SK-N-SH (cell line): ENCODE measurements around the gene MAEA. TPM values are rescaled to one million over a fixed set of nuclear protein-coding genes. Genes with fewer than 3 reads are reported as not detected.

Experiments used
- CTCF ChIA-PET: fragments of 300-600, 350-600 bp; formaldehyde crosslinking; extraction: SDS; loops from one replicate; lab custom pipeline; 2021; lab: Yijun Ruan, JAX
- POLR2A ChIA-PET: fragments of 350-600 bp; sonication (Branson Sonifier 250); formaldehyde crosslinking; extraction: SDS; loops from one replicate; lab custom pipeline; 2020; ENCODE audit warnings: antibody characterized with exemption, inconsistent platforms; lab: Yijun Ruan, JAX
- DNase-seq: peaks from one replicate; pipeline ENCODE4 v3.0.0; 2012
- H2AFZ ChIP-seq: fragments of 200-600 bp; sonication (generic); 2 replicates; pipeline ENCODE4 v1.8.1; 2016; ENCODE audit warnings: antibody characterized with exemption, mild to moderate bottlenecking, low read depth
- H3F3A ChIP-seq: fragments of 200-600 bp; sonication (generic); replicated peaks from 2 replicates; pipeline ENCODE3; 2016; ENCODE audit warnings: antibody characterized with exemption, mild to moderate bottlenecking; ENCODE audit not compliant: insufficient read depth
- H3K27ac ChIP-seq, 2 experiments: fragments of 200-500 bp in 1 of 2; fragments of 200-600 bp in 1 of 2; sonication (Bioruptor generic) in 1 of 2; sonication (generic), shearing (Covaris generic) in 1 of 2; 2 replicates each; pipeline versions ENCODE4 v1.5.1 to v1.6.1; 2014 to 2016; ENCODE audit warnings: low read depth in 2 of 2, inconsistent platforms in 1 of 2, low read length in 1 of 2, mild to moderate bottlenecking in 1 of 2, mixed read lengths in 1 of 2
- H3K27me3 ChIP-seq: fragments of 200-600 bp; sonication (generic), shearing (Covaris generic); 2 replicates; pipeline ENCODE4 v1.6.1; 2016; ENCODE audit warnings: mixed run types; ENCODE audit not compliant: insufficient read depth
- H3K36me3 ChIP-seq, 2 experiments: fragments of 200-500 bp in 1 of 2; fragments of 200-600 bp in 1 of 2; sonication (Bioruptor generic) in 1 of 2; sonication (generic) in 1 of 2; replicated peaks in 1 of 2; 2 replicates each; pipeline versions ENCODE3 to v1.5.1; 2014 to 2016; ENCODE audit warnings: low read length in 1 of 2, mild to moderate bottlenecking in 1 of 2; ENCODE audit not compliant: insufficient read depth in 2 of 2, control insufficient read depth in 1 of 2
- H3K4me1 ChIP-seq, 2 experiments: fragments of 200-500 bp in 1 of 2; fragments of 200-600 bp in 1 of 2; sonication (Bioruptor generic) in 1 of 2; sonication (generic), shearing (Covaris generic) in 1 of 2; 2 replicates each; pipeline versions ENCODE4 v1.5.1 to v1.6.1; 2014 to 2016; ENCODE audit warnings: low read depth in 1 of 2, low read length in 1 of 2, mixed run types in 1 of 2; ENCODE audit not compliant: insufficient read depth in 2 of 2, control insufficient read depth in 1 of 2
- H3K4me2 ChIP-seq: fragments of 200-600 bp; sonication (generic), shearing (Covaris generic); 2 replicates; pipeline ENCODE4 v1.6.1; 2017; ENCODE audit warnings: mixed run types
- H3K4me3 ChIP-seq, 2 experiments: fragments of 200-500 bp in 1 of 2; fragments of 200-600 bp in 1 of 2; sonication (Bioruptor generic) in 1 of 2; sonication (generic), shearing (Covaris generic) in 1 of 2; 2 replicates each; pipeline versions ENCODE4 v1.5.1 to v1.8.1; 2014 to 2016; ENCODE audit warnings: low read depth in 2 of 2, inconsistent platforms in 1 of 2, low read length in 1 of 2, mild to moderate bottlenecking in 1 of 2, mixed read lengths in 1 of 2, moderate library complexity in 1 of 2
- H3K79me2 ChIP-seq: fragments of 200-600 bp; sonication (generic); 2 replicates; pipeline ENCODE4 v1.8.1; 2017; ENCODE audit warnings: mild to moderate bottlenecking; ENCODE audit not compliant: insufficient read depth
- H3K9ac ChIP-seq: fragments of 200-600 bp; sonication (generic); 2 replicates; pipeline ENCODE4 v1.6.1; 2017; ENCODE audit warnings: mixed run types
- H3K9me2 ChIP-seq: fragments of 200-600 bp; sonication (generic); 2 replicates; pipeline ENCODE4 v1.6.1; 2017; ENCODE audit warnings: mixed run types
- H3K9me3 ChIP-seq: fragments of 200-600 bp; sonication (generic); 2 replicates; pipeline ENCODE4 v1.6.1; 2017; ENCODE audit warnings: mixed run types, mild to moderate bottlenecking, moderate library complexity
- H4K20me1 ChIP-seq: fragments of 200-600 bp; sonication (generic); 2 replicates; pipeline ENCODE4 v1.6.1; 2017; ENCODE audit warnings: mild to moderate bottlenecking, mixed run types; ENCODE audit not compliant: insufficient read depth
- ELF1 ChIP-seq: IDR thresholded peaks from 2 replicates; pipeline ENCODE4 v1.4.0; 2012
- EP300 ChIP-seq, 2 experiments: IDR thresholded peaks; 2 replicates each; pipeline versions ENCODE4 v1.4.0 to v1.6.1; 2012; ENCODE audit warnings: borderline replicate concordance in 1 of 2, low read depth in 1 of 2, low read length in 1 of 2
- EZH2phosphoT487 ChIP-seq: fragments of 200-600 bp; sonication (generic); IDR thresholded peaks from 2 replicates; pipeline ENCODE4 v1.6.1; 2017; ENCODE audit warnings: low read depth, mixed run types, mild to moderate bottlenecking, antibody characterized with exemption, moderate library complexity, borderline replicate concordance
- FOSL2 ChIP-seq: IDR thresholded peaks from 2 replicates; pipeline ENCODE4 v1.4.0; 2012; ENCODE audit warnings: low read depth, mild to moderate bottlenecking, moderate library complexity, borderline replicate concordance
- FOXM1 ChIP-seq: IDR thresholded peaks from 2 replicates; pipeline ENCODE4 v1.4.0; 2012; ENCODE audit warnings: low read depth, mild to moderate bottlenecking
- GABPA ChIP-seq: IDR thresholded peaks from 2 replicates; pipeline ENCODE4 v1.4.0; 2012; ENCODE audit warnings: low read depth, mild to moderate bottlenecking
- GATA2 ChIP-seq: sonication (generic); formaldehyde crosslinking; IDR thresholded peaks from 2 replicates; pipeline ENCODE4 v1.5.0; 2020; ENCODE audit warnings: mild to moderate bottlenecking, missing genetic modification reagents
- JUND ChIP-seq: IDR thresholded peaks from 2 replicates; pipeline ENCODE4 v1.4.0; 2012
- MEF2A ChIP-seq: IDR thresholded peaks from 2 replicates; pipeline ENCODE4 v1.4.0; 2012; ENCODE audit warnings: low read depth, borderline replicate concordance
- MXI1 ChIP-seq: IDR thresholded peaks from 2 replicates; pipeline ENCODE4 v1.6.1; 2012; ENCODE audit warnings: mild to moderate bottlenecking, low read depth, low read length, improper control_type of control experiment
- NFIC ChIP-seq: IDR thresholded peaks from 2 replicates; pipeline ENCODE4 v1.4.0; 2012; ENCODE audit warnings: borderline replicate concordance
- POLR2AphosphoS5 ChIP-seq: IDR thresholded peaks from 2 replicates; pipeline ENCODE4 v1.6.1; 2012; ENCODE audit warnings: low read depth, low read length
- RAD21 ChIP-seq: IDR thresholded peaks from 2 replicates; pipeline ENCODE4 v1.6.1; 2012; ENCODE audit warnings: mild to moderate bottlenecking, low read length
- RCOR1 ChIP-seq: fragments of 150-350 bp; IDR thresholded peaks from 2 replicates; pipeline ENCODE4 v1.6.1; 2017; ENCODE audit warnings: antibody characterized with exemption, low read length
- REST ChIP-seq: IDR thresholded peaks from 2 replicates; pipeline ENCODE4 v1.6.1; 2012; ENCODE audit warnings: mild to moderate bottlenecking, low read depth, low read length, moderate library complexity
- SIN3A ChIP-seq: IDR thresholded peaks from 2 replicates; pipeline ENCODE4 v1.6.1; 2012; ENCODE audit warnings: low read depth, mild to moderate bottlenecking, low read length, moderate library complexity, borderline replicate concordance
- SMC3 ChIP-seq: IDR thresholded peaks from 2 replicates; pipeline ENCODE4 v1.6.1; 2012; ENCODE audit warnings: low read depth, low read length, improper control_type of control experiment
- TAF1 ChIP-seq: IDR thresholded peaks from 2 replicates; pipeline ENCODE4 v1.6.1; 2012; ENCODE audit warnings: low read depth, mild to moderate bottlenecking, low read length, moderate library complexity, borderline replicate concordance
- TCF12 ChIP-seq: IDR thresholded peaks from 2 replicates; pipeline ENCODE4 v1.4.0; 2012
- TEAD4 ChIP-seq: IDR thresholded peaks from 2 replicates; pipeline ENCODE4 v1.4.0; 2012; ENCODE audit warnings: mild to moderate bottlenecking, borderline replicate concordance; ENCODE audit not compliant: insufficient read depth
- USF1 ChIP-seq: IDR thresholded peaks from 2 replicates; pipeline ENCODE4 v1.4.0; 2012; ENCODE audit warnings: low read depth, borderline replicate concordance
- USF2 ChIP-seq: fragments of 150-350 bp; IDR thresholded peaks from 2 replicates; pipeline ENCODE4 v1.6.1; 2017; ENCODE audit warnings: antibody characterized with exemption, low read length, low read depth, borderline replicate concordance
- YY1 ChIP-seq: IDR thresholded peaks from 2 replicates; pipeline ENCODE4 v1.4.0; 2012; ENCODE audit warnings: low read depth, mild to moderate bottlenecking
- WGBS: methylation state at CpG from one replicate; pipeline ENCODE4 v1.1.6; 2017; ENCODE audit warnings: low lambda C conversion rate; 5-methylcytosine and 5-hydroxymethylcytosine counted together
- polyA plus RNA-seq, 3 experiments: library from polyadenylated mRNA; depleted of rRNA; stranded (reverse); fragments of >200 nt; gene quantifications; 2 replicates each; pipeline ENCODE4 v1.2.3, GENCODE V29; 2012
- TF ChIP-seq, protein P1 (sequence below): fragments of 200-600 bp; sonication (generic); IDR thresholded peaks from 2 replicates; pipeline ENCODE4 v1.6.1; 2017; ENCODE audit warnings: antibody characterized with exemption, mild to moderate bottlenecking, moderate library complexity
- TF ChIP-seq, protein P2 (sequence below): IDR thresholded peaks from 2 replicates; pipeline ENCODE4 v1.4.0; 2012; ENCODE audit warnings: low read depth

Gene MAEA
- polyA plus RNA-seq, 1 of the 3 experiments (the other 2 are of a cell fraction) = 128 TPM

DNA sequence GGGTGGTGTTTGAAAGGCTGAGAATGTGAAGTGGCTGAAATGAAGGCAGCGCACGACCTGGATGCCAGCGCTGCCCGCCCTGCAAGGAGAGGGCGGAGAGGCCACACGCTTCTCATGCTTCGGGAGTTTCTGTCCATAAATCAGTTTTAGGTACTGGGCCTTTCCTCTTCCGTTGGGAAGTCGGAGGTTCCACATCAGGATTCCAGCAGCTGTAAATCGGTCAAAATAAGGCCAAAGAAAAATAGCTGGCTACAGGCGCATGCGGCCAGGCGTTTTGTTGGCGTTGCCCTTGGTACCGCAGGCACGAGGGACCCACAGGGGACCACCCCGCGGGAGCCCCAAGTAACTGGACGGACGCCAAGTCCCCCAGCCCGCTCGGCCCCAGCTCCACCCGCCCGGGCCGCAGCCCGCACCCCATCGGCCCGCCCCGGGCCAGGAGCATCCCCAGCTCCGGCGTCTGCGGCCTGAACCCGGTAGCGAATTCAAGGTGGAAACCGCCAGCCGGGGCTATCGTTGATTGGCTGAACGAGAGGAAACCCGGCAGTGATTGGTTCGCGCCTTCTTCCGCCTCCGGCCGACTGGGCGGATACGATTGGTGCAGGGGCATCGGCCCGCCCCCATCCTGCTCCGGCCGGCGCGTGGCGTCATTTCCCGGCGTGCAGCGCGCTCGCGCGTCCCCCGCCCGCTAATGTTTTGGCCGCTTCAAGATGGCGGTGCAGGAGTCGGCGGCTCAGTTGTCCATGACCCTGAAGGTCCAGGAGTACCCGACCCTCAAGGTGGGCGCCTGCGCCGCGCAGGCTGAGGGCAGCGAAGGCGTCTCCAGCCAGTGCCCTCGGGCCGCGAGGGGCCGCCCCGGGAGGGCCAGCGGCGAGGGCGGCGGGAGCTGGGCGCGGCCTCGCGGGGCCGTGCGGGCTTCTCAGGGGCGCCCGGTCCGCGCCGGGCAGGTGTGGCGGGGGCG, at the start of gene MAEA (continued):
- TF ChIP-seq RCOR1 (no peak), EP300 (IDR thresholded peaks at IDR 0.05; ENCODE audit: borderline replicate concordance in 1 of 2, low read depth in 1 of 2, low read length in 1 of 2) (no peak), FOSL2 (no peak), GABPA (peak; percentile 89), TCF12 (no peak), FOXM1 (no peak), RAD21 (no peak), NFIC (peak; percentile 47; the same call in 1 of the 2 replicates), YY1 (peak; percentile 92), EZH2phosphoT487 (no peak), MEF2A (no peak), SMC3 (no peak), POLR2AphosphoS5 (peak; percentile 81), USF2 (no peak)

DNA sequence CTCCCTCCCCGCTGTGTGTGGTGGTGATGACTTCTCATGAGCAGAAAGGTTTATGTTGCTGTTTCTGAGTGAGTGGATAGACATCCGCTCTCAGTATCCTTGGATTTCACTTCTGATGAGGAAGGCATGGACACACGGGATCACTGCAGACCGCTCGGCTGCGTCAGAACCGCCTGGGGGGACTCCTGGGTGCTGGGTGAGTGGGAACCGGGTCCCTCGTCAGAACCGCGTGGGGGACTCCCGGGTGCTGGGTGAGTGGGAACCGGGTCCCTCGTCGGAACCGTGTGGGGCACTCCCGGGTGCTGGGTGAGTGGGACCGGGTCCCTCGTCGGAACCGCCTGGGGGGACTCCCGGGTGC, 49.8 kb upstream of the MAEA start:
- Histone ChIP-seq H3K9me3 (no peaks in the 10 kb centered on the region), H3K27me3 (no peaks in the 10 kb centered on the region), H3K9ac (no peak overlapping the region), H3K4me3 (no peak overlapping the region), H3K4me1 (peaks cover 0 to 11% of the 10 kb centered on the region in 2 experiments; a peak in 1 of 4 replicates), H3K4me2 (no peak overlapping the region), H3K27ac (no peak overlapping the region), H3K36me3 (peaks cover 6 to 62% of the 10 kb centered on the region in 2 experiments), H3F3A (no peaks in the 10 kb centered on the region), H4K20me1 (peaks cover 70% of the 10 kb centered on the region), H2AFZ (no peak overlapping the region), H3K79me2 (peaks cover 62% of the 10 kb centered on the region), H3K9me2 (no peaks in the 10 kb centered on the region)
- 93% methylated on average over 12 of the region's 22 CpGs for WGBS
- CTCF ChIA-PET = no interaction called here
- POLR2A ChIA-PET = no interaction called here
- peak; percentile 12 for DNase-seq
- TF ChIP-seq SIN3A (no peak), ELF1 (no peak), TEAD4 (no peak), FOSL2 (no peak), YY1 (no peak), TAF1 (no peak), REST (no peak), MXI1 (no peak), GATA2 (CRISPR knock-in tag) (no peak), USF1 (no peak), FOXM1 (no peak), JUND (no peak), GABPA (no peak), NFIC (no peak), RAD21 (no peak)
- TF ChIP-seq, protein P1, sequence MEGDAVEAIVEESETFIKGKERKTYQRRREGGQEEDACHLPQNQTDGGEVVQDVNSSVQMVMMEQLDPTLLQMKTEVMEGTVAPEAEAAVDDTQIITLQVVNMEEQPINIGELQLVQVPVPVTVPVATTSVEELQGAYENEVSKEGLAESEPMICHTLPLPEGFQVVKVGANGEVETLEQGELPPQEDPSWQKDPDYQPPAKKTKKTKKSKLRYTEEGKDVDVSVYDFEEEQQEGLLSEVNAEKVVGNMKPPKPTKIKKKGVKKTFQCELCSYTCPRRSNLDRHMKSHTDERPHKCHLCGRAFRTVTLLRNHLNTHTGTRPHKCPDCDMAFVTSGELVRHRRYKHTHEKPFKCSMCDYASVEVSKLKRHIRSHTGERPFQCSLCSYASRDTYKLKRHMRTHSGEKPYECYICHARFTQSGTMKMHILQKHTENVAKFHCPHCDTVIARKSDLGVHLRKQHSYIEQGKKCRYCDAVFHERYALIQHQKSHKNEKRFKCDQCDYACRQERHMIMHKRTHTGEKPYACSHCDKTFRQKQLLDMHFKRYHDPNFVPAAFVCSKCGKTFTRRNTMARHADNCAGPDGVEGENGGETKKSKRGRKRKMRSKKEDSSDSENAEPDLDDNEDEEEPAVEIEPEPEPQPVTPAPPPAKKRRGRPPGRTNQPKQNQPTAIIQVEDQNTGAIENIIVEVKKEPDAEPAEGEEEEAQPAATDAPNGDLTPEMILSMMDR = no peak
- TF ChIP-seq, protein P2, sequence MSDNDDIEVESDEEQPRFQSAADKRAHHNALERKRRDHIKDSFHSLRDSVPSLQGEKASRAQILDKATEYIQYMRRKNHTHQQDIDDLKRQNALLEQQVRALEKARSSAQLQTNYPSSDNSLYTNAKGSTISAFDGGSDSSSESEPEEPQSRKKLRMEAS = no peak
